Measurements from ENCODE around the gene GOLGA8J.
"Not testable (repeated sequence)": the region's sequence is repeated elsewhere in the genome, so short reads cannot be mapped to it uniquely, and the experiment has no call there.

GOLGA8J gene

DNA sequence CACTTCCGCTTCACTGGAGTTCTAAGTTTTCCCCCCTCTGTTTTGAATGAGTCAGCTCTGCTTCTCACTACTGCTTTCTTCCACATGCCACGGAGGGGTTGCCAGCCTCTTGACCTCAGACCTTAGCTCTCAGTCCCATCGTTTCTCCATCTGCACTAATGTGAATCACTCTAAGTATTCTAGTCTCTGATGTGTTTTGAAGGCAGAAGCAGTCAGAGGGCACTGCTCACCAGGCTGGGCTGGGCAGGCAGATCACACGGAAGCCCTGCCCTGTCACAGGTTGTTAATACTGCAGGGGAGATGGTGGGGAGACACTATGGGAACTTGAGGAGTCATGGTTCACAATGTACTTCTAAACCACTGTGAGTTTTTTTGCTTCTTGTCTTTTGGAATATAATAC is 27.8 kb downstream of the GOLGA8J start:
- not testable (repeated sequence) for DNase-seq (ENCODE audit: low spot score)

DNA sequence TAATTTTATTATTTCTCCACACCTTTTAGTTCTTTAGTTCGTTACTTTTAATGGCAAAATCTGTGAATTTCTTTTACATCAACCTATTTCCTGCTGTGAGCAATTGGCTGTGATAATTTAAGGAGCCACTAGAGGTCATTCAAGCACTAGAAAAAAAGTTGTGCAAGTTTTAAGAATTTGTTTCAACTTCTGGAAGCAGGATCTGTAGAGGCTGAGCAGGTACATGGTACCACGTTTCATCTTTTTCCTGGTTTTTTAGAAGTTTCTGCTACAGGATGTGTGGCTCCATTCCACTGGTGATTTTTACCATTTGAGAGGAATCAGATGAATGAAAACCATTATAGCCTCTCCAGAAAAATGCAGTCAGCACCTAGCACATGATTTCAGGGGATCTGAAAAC is 47.3 kb downstream of the GOLGA8J start:
- DNase-seq (ENCODE audit: low spot score), result not testable (repeated sequence)

DNA sequence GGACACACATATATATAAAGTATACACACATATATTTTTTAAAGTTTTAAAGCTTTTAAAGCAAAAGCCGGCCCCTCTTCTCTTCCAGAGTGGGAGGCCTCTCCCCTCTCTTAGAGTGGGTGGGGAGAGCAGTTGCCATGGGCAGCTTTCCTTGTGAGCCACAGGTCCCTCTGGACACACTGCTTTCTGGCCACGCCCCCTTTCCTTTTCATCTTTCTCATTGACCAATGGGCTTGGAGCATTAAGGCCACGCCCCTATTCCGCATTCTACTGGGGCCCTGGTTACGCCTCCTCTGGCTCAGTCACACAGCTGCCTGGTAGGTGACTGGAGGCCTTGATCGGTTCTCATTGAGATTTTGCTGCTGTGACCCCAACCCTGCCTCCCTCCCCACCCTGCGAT is 52.0 kb downstream of the GOLGA8J start, which contains the start of gene GOLGA8T:
Gene GOLGA8T, plus strand, starts transcription at position 301 of the 400 bp plus-strand sequence. Its CDS starts 98 bp downstream, at position 399.
- DNase-seq (ENCODE audit: low spot score), result not testable (repeated sequence)
